Sigmoid colon (tissue), 7 donors: ENCODE measurements around the gene ARHGEF28. TPM values are rescaled to one million over a fixed set of nuclear protein-coding genes. Genes with fewer than 3 reads are reported as not detected.

Source experiments
- DNase-seq: peaks from one replicate; pipeline ENCODE4 v3.0.0-alpha.2; 2019
- H3K27ac ChIP-seq, 4 donors: fragments of 200-600 bp; sonication (generic); one replicate each; pipeline ENCODE4 v1.5.1; 2016 to 2019; ENCODE audit warnings: mild to moderate bottlenecking in 1 of 4
- H3K27me3 ChIP-seq, 3 donors: fragments of 200-600 bp; sonication (generic); one replicate each; pipeline ENCODE4 v1.5.1; 2019; ENCODE audit warnings: mild to moderate bottlenecking in 1 of 3
- H3K36me3 ChIP-seq, 4 donors: fragments of 200-600 bp; sonication (generic); one replicate each; pipeline ENCODE4 v1.5.1; 2016 to 2019
- H3K4me1 ChIP-seq, 4 donors: fragments of 200-600 bp; sonication (generic); one replicate each; pipeline ENCODE4 v1.5.1; 2017 to 2019
- H3K4me3 ChIP-seq, 4 donors: fragments of 200-600 bp; sonication (generic); one replicate each; pipeline ENCODE4 v1.5.1; 2017 to 2019; ENCODE audit warnings: mild to moderate bottlenecking in 2 of 4, moderate library complexity in 1 of 4
- H3K9me3 ChIP-seq, 4 donors: fragments of 200-600 bp in 3 of 4; sonication (generic) in 3 of 4; one replicate each; pipeline versions ENCODE4 v1.5.1 to v1.6.1; 2013 to 2019
- EP300 ChIP-seq, 4 donors: sonication (generic); formaldehyde crosslinking; IDR thresholded peaks; one replicate each; pipeline ENCODE4 v1.6.1; 2017; ENCODE audit warnings: antibody characterized with exemption in 4 of 4
- POLR2A ChIP-seq, 2 donors: fragments of 450-650 bp; IDR thresholded peaks; one replicate each; pipeline ENCODE4 v1.6.1; 2016; ENCODE audit warnings: antibody characterized with exemption in 2 of 2, mild to moderate bottlenecking in 2 of 2, moderate library complexity in 2 of 2
- POLR2AphosphoS5 ChIP-seq, 4 donors: sonication (generic); formaldehyde crosslinking; IDR thresholded peaks; one replicate each; pipeline ENCODE4 v1.6.1; 2017; ENCODE audit warnings: antibody characterized with exemption in 4 of 4
- WGBS, 2 donors: extraction: QIAGEN DNeasy Blood & Tissue Kit; methylation state at CpG; one replicate each; pipeline ENCODE4 v1.1.7; 2013; 5-methylcytosine and 5-hydroxymethylcytosine counted together
- intact Hi-C: fragments of 100-400 bp; cut with DNase I; formaldehyde crosslinking; loops from one replicate; pipeline ENCODE4 v1.15.1; 2023
- polyA plus RNA-seq, 3 donors: library from polyadenylated mRNA; stranded (reverse); fragments of 200-250 nt; gene quantifications; one replicate each; pipeline ENCODE4 v1.2.3, GENCODE V29; 2013
- total RNA-seq, 4 donors: library from RNA; depleted of rRNA; stranded (reverse); fragments of >200 nt; gene quantifications; one replicate each; pipeline ENCODE4 v1.1.0, GENCODE V29; 2016
- TF ChIP-seq, protein P1 (sequence below), 4 experiments: fragments of 450-650 bp in 3 of 4; fragments of 200-600 bp in 1 of 4; IDR thresholded peaks; one replicate each; pipeline ENCODE4 v1.5.1; 2016 to 2019; ENCODE audit warnings: antibody characterized with exemption in 4 of 4, mild to moderate bottlenecking in 3 of 4, moderate library complexity in 2 of 4
- donor health status: healthy with polysubstance abuse.
- donor health status: Bipolar disorder and iron deficiency.
- donor health status: healthy.

The ARHGEF28 gene
- total and polyA plus RNA-seq, 7 donors, result 3.0 to 6.9 (median 3.7) TPM

DNA sequence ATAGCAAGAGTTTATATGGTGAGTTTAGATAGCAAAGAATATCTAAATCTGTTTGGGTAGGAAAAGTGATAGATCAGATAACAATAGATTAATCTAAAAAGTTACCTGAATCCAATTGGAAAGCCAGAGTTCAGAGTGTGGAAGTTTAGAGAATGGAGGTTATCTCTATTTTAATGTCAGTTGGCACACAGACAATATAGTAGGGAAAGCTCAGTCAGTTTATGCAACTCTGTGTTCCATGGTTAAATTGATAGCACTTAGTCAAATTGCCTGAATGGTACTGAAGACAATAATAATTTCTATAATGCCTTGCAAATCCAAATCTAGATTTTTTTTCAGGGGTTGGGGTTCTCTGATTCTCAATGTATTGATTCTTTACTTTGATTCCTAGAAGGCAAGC lies 77.0 kb downstream of the ARHGEF28 start:
- intact Hi-C loops, result no loop called here
- Histone ChIP-seq H3K27me3 (no peaks in the 10 kb centered on the region), H3K36me3 (no peaks in the 10 kb centered on the region), H3K4me3 (no peak overlapping the region), H3K9me3 (no peaks in the 10 kb centered on the region), H3K27ac (no peak overlapping the region), H3K4me1 (no peaks in the 10 kb centered on the region)
- no peak for DNase-seq
- TF ChIP-seq EP300 (IDR thresholded peaks at IDR 0.05) (no peak), POLR2AphosphoS5 (IDR thresholded peaks at IDR 0.05) (no peak), POLR2A (IDR thresholded peaks at IDR 0.05) (no peak)
- TF ChIP-seq, protein P1, sequence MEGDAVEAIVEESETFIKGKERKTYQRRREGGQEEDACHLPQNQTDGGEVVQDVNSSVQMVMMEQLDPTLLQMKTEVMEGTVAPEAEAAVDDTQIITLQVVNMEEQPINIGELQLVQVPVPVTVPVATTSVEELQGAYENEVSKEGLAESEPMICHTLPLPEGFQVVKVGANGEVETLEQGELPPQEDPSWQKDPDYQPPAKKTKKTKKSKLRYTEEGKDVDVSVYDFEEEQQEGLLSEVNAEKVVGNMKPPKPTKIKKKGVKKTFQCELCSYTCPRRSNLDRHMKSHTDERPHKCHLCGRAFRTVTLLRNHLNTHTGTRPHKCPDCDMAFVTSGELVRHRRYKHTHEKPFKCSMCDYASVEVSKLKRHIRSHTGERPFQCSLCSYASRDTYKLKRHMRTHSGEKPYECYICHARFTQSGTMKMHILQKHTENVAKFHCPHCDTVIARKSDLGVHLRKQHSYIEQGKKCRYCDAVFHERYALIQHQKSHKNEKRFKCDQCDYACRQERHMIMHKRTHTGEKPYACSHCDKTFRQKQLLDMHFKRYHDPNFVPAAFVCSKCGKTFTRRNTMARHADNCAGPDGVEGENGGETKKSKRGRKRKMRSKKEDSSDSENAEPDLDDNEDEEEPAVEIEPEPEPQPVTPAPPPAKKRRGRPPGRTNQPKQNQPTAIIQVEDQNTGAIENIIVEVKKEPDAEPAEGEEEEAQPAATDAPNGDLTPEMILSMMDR (IDR thresholded peaks at IDR 0.05), result no peak

DNA sequence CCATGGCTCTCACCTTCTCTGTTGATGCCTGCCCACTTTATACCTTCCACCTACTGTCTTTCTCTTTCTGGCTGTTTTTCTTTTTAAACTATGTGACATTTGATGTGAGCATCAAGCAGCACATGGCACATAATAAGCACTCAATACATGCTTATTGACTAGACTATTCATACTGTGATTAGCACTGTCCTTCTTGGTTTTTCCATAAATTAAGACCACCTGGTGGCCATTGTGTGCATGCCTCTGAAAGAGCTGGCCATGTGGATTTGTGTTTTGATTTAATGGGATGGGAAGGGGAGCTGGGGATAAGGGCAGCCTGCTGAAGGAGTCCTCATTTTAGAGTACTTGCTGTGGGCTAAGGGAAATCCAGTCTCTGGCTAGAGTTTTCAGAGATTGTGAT lies 79.4 kb downstream of the ARHGEF28 start:
- Histone ChIP-seq H3K4me1 (no peaks in the 10 kb centered on the region), H3K36me3 (no peaks in the 10 kb centered on the region), H3K9me3 (peaks cover 0 to 3% (median 0%) of the 10 kb centered on the region in 4 donors), H3K4me3 (no peak overlapping the region), H3K27ac (no peak overlapping the region), H3K27me3 (no peaks in the 10 kb centered on the region)
- intact Hi-C loops, result no loop called here
- TF ChIP-seq, protein P1 (IDR thresholded peaks at IDR 0.05), result no peak
- TF ChIP-seq EP300 (IDR thresholded peaks at IDR 0.05) (no peak), POLR2A (IDR thresholded peaks at IDR 0.05) (no peak), POLR2AphosphoS5 (IDR thresholded peaks at IDR 0.05) (no peak)
- DNase-seq, result no peak

DNA sequence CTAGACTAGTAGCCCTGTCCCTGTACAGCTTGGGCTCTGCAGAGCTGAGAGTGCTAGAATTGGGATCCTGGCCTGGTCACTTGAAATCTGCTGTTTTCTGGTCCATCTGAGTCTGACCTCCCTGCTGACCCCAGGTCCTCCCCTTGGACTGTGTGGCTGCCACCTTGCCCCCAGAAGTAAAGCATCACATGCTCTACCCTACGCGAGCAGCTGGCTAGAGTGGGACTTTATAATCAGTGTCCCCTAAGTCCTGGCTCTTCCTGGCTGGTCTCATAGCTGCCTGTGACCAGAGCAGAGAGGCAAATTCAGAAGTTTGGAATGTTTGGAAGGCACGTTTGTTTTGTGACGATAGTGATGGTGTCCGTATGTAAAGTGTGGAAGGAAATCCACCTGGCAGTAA lies 81.0 kb downstream of the ARHGEF28 start:
- TF ChIP-seq, protein P1 (IDR thresholded peaks at IDR 0.05), result no peak
- TF ChIP-seq EP300 (IDR thresholded peaks at IDR 0.05) (no peak), POLR2A (IDR thresholded peaks at IDR 0.05) (no peak), POLR2AphosphoS5 (IDR thresholded peaks at IDR 0.05) (no peak)
- Histone ChIP-seq H3K36me3 (no peaks in the 10 kb centered on the region), H3K4me3 (no peak overlapping the region), H3K27ac (no peak overlapping the region), H3K27me3 (no peaks in the 10 kb centered on the region), H3K9me3 (peaks cover 0 to 3% (median 0%) of the 10 kb centered on the region in 4 donors), H3K4me1 (no peaks in the 10 kb centered on the region)
- intact Hi-C loops, result no loop called here
- no peak for DNase-seq
- WGBS, 2 donors, result 87 to 90% methylated on average over 5 of the region's 5 CpGs

DNA sequence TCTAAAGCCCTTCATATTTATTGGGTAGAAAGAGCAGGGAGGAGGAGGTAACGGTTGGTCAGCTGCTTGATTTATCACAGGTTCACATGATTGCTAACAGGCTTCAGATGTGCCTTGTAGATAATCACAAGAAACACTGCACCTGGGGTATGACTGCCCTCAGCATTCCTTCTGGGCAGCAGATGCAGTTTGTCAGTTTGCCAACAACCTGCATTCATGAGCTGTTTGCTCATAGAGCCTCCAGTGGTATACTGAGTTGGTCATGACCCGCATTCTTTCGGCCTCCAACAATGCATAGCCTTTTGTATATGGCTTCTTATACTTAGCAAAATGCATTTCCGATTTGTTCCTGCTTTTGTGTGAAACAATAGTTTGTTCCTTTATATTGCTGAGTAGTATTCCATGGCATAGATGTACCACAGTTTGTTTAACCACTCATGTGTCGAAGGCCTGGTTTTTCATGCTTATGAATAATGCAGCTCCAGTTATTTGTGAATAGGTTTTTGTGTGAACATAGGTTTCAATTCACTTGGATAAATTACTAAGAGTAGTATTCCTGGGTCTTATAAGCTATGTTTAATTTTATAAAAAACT lies 83.6 kb downstream of the ARHGEF28 start:
- WGBS, 2 donors, result 86 to 97% methylated on average over 5 of the region's 5 CpGs
- Histone ChIP-seq H3K9me3 (peaks cover 0 to 3% (median 0%) of the 10 kb centered on the region in 4 donors), H3K4me3 (no peak overlapping the region), H3K27ac (no peak overlapping the region), H3K27me3 (no peaks in the 10 kb centered on the region), H3K4me1 (no peaks in the 10 kb centered on the region), H3K36me3 (no peaks in the 10 kb centered on the region)
- TF ChIP-seq, protein P1 (IDR thresholded peaks at IDR 0.05), result no peak
- no peak for TF ChIP-seq POLR2AphosphoS5 (IDR thresholded peaks at IDR 0.05)
- TF ChIP-seq POLR2A (IDR thresholded peaks at IDR 0.05), result no peak
- no peak for TF ChIP-seq EP300 (IDR thresholded peaks at IDR 0.05)
- intact Hi-C loops, result no loop called here
- DNase-seq, result no peak

DNA sequence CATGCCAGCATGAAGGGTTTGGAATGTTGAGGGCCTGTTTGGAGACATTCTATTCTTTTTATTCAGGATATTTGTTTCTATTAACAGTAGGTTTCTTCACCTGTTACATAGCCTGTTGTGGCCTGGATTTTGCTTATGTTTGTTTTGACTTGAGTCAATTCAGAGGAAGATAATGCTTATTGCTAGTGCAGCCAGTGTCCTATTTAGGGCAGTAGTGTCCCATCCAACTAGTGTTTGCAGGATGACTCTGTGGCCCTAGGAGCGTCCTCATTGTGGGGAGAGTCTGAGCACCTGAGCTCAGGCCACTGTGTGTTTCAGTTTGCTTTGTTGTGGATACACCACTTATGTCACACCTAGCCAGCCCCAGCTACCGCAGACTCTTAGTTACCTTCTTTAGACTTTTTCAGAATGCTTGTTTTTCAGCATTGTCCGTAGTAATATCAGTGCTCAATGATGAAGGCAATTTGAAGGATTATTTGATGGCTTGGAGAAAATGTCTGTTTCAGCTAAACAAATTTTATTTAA lies 90.3 kb downstream of the ARHGEF28 start:
- 89 to 97% methylated on average over 3 of the region's 3 CpGs for WGBS, 2 donors
- intact Hi-C loops, result no loop called here
- DNase-seq, result no peak

More for the DNA sequence above, 90.3 kb downstream of the ARHGEF28 start:
- Histone ChIP-seq H3K4me1 (no peaks in the 10 kb centered on the region), H3K27ac (no peak overlapping the region), H3K27me3 (no peaks in the 10 kb centered on the region), H3K4me3 (no peak overlapping the region), H3K9me3 (no peaks in the 10 kb centered on the region), H3K36me3 (no peaks in the 10 kb centered on the region)
- TF ChIP-seq, protein P1 (IDR thresholded peaks at IDR 0.05), result no peak
- TF ChIP-seq POLR2AphosphoS5 (IDR thresholded peaks at IDR 0.05) (no peak), EP300 (IDR thresholded peaks at IDR 0.05) (no peak), POLR2A (IDR thresholded peaks at IDR 0.05) (no peak)
